BE2C (cell line): ENCODE results near the gene TNFSF8.

Experiments
- DNase-seq: peaks from one replicate; pipeline ENCODE4 v3.0.0-alpha.2; 2020
- H3K27me3 ChIP-seq: fragments of 250-450 bp; sonication (Bioruptor Pico); 2 replicates; pipeline ENCODE4 v1.5.1; 2020; ENCODE audit warnings: mild to moderate bottlenecking
- H3K36me3 ChIP-seq: fragments of 250-450 bp; sonication (Bioruptor Pico); 2 replicates; pipeline ENCODE4 v1.5.1; 2020; ENCODE audit warnings: mild to moderate bottlenecking
- H3K4me1 ChIP-seq: fragments of 250-450 bp; sonication (Bioruptor Pico); 2 replicates; pipeline ENCODE4 v1.5.1; 2020
- H3K4me3 ChIP-seq: 2 replicates; pipeline ENCODE4 v1.5.1; 2011; ENCODE audit warnings: low read depth, low read length
- H3K9me3 ChIP-seq: fragments of 250-450 bp; sonication (Bioruptor Pico); 2 replicates; pipeline ENCODE4 v1.5.1; 2020
- TF ChIP-seq, protein P1 (sequence below): IDR thresholded peaks from 2 replicates; pipeline ENCODE4 v1.5.1; 2012; ENCODE audit warnings: mild to moderate bottlenecking, low read depth, low read length

The TNFSF8 gene

DNA sequence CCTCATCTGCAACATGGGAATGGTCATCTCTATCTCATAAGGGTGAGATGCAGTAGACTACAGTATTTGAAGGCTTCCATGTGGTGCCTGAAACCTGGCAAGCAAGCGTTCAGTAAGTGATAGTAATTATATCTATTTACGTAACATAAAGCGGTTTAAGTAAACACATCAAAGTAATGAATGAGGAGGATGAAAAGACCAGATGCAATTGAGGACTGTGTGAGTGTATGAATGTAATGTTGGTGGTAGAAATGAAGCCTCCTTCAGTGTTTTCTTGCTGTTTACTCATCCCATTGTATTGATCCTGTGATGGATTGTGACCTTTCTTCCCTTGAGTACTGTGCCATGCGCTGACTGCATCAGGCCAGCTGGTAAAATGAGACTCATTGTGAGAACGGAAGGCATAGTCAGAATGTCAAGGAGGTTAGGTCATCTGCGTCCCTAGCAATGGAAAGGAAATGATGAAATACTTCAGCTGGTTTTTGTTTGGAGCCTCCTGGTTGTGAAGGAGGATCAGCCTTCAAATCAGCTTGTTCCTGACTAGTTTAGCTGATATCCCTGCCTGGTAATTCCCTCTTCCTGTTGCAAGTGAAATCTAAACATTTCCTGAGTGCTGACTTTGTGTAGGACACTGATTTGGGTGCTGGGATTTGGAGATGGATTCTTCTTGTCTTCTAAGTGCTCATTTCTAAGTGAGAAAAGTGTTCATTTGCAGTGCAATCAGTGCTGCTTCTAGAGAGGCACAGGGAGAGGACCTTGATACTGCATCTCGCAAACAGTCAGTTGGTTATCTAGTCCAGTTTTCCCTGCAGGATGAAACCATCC is 35.6 kb downstream of the TNFSF8 start:
- no peaks in the 10 kb centered on the region for H3K27me3 ChIP-seq

DNA sequence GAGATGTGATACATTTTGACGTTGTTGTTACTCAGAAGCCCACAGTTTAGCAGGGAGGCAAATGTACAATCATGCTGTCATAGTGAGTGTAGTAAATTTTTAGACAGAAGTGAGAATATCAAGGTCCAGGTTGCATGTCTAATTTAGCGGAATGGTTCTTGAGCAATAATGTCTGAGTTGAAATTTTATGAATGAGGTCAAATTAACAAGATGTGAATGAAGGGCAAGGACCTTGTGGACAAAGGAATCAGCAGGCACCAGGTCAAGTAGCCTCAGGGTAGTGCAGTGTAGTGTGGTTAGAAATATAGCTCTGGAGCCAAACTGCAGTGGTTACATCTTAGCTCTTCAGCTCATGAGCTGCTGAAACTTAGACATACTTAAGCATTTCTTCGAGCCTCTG is 36.2 kb downstream of the TNFSF8 start:
- no peak for DNase-seq
- H3K9me3 ChIP-seq: peaks cover 2% of the 10 kb centered on the region; the same call in 1 of the 2 replicates
- H3K4me3 ChIP-seq: no peak overlapping the region
- H3K27me3 ChIP-seq: no peaks in the 10 kb centered on the region
- no peaks in the 10 kb centered on the region for H3K36me3 ChIP-seq
- no peaks in the 10 kb centered on the region for H3K4me1 ChIP-seq
- TF ChIP-seq, protein P1, sequence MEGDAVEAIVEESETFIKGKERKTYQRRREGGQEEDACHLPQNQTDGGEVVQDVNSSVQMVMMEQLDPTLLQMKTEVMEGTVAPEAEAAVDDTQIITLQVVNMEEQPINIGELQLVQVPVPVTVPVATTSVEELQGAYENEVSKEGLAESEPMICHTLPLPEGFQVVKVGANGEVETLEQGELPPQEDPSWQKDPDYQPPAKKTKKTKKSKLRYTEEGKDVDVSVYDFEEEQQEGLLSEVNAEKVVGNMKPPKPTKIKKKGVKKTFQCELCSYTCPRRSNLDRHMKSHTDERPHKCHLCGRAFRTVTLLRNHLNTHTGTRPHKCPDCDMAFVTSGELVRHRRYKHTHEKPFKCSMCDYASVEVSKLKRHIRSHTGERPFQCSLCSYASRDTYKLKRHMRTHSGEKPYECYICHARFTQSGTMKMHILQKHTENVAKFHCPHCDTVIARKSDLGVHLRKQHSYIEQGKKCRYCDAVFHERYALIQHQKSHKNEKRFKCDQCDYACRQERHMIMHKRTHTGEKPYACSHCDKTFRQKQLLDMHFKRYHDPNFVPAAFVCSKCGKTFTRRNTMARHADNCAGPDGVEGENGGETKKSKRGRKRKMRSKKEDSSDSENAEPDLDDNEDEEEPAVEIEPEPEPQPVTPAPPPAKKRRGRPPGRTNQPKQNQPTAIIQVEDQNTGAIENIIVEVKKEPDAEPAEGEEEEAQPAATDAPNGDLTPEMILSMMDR: no peak

More for the DNA sequence above, 35.6 kb downstream of the TNFSF8 start:
- Histone ChIP-seq H3K9me3 (peaks cover 2% of the 10 kb centered on the region; the same call in 1 of the 2 replicates), H3K36me3 (no peaks in the 10 kb centered on the region), H3K4me1 (no peaks in the 10 kb centered on the region), H3K4me3 (no peak overlapping the region)
- no peak for DNase-seq
- TF ChIP-seq, protein P1: no peak

DNA sequence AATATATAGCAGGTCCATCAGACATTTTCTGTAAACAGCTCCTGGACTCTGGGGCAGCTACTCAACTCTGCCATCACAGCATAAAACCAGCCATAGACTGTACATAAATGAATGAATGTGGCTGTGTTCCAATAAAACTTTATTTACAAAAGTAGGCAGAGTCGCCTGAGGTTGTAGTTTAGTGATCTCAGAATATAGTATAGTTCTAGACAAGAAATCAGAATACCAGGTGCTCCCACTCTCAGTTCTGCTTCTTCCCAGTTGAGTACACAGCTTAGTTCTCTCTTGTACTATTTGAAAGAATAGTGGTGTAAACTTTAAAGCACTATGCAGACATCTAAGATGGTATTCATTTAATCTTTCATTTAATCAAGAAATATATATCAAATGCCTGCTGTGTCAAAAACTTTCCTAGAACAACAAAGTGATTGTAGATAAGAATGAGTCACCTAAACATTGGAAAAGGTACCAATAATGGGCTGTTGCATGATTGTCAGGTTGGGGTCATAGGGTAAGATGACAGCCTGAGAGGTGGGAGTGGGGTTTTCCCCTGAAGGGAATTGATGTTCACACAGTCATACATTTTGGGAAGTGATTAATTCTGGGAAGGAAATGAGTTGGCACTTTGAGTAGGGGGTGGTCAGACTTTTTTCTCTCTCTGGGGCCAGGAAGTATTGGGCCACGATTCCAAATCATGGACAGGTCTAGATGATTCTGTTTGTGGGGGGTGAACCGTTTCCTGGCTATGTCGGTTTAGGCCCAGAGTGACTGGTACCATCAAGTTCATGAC is 37.0 kb downstream of the TNFSF8 start:
- Histone ChIP-seq H3K4me1 (no peaks in the 10 kb centered on the region), H3K27me3 (no peaks in the 10 kb centered on the region), H3K9me3 (peaks cover 2% of the 10 kb centered on the region; the same call in 1 of the 2 replicates), H3K36me3 (no peaks in the 10 kb centered on the region), H3K4me3 (no peak overlapping the region)
- TF ChIP-seq, protein P1: no peak
- DNase-seq: no peak

DNA sequence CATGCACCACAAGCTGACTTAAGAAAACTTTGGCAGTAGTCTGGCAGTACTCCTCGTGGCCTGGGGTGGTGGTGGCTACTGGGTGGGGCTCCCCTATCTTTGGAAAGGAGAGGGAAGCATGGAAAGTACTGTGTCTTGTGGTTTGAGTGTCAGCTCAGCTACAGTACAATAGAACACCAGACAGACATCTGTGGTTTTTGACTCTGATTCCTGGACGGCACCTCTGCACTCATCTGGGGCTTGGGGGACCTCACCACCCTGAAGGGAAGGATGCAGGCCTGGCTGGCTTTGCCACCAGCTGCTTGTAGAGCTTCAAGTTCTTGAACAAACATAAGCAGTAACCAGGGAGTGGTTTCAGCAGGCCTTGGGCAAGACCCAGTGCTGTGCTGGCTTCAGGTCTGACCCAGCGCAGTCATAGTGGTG is 40.6 kb downstream of the TNFSF8 start:
- Histone ChIP-seq H3K4me1 (no peaks in the 10 kb centered on the region), H3K36me3 (no peaks in the 10 kb centered on the region), H3K4me3 (no peak overlapping the region), H3K27me3 (no peaks in the 10 kb centered on the region), H3K9me3 (peaks cover 2% of the 10 kb centered on the region; the same call in 1 of the 2 replicates)
- no peak for DNase-seq
- TF ChIP-seq, protein P1: no peak

DNA sequence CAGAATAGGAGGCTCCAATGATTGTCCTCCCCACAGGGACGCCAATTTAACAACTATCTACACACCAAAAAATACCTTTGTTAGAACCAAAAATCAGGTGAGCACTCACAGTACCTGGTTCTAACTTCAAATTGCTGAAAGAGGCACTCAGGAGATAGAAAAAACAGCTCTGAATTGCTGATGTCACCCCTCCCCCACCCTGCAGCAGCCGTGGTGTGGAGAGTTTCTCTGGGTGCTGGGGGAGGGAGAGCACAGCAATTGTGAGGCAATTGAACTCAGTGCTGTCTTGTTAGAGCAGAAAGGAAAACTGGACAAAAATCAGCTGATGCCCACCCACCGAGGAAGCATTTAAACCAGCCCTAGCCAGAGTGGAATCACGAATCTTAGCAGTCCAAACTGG is 41.8 kb downstream of the TNFSF8 start:
- no peak overlapping the region for H3K4me3 ChIP-seq
- peaks cover 2% of the 10 kb centered on the region; the same call in 1 of the 2 replicates for H3K9me3 ChIP-seq
- no peaks in the 10 kb centered on the region for H3K27me3 ChIP-seq
- TF ChIP-seq, protein P1: no peak
- no peaks in the 10 kb centered on the region for H3K4me1 ChIP-seq
- DNase-seq: no peak
- no peaks in the 10 kb centered on the region for H3K36me3 ChIP-seq
